ENCODE measurements around the gene ARHGAP33. TPM values are rescaled to one million over a fixed set of nuclear protein-coding genes. Genes with fewer than 3 reads are reported as not detected.

ARHGAP33 gene
- total and polyA plus RNA-seq, 2 of the 8 experiments (the other 6 are each of a cell fraction or from before 2014, with no cell fraction given): 6.5 to 25.2 TPM

- Histone ChIP-seq H2BK15ac (ENCODE audit: low read length) (no peak overlapping the region), H3K18ac (ENCODE audit: extremely low read depth, low read length) (no peak overlapping the region), H3K9ac (replicated peaks in 1 of 4; ENCODE audit: extremely low read depth in 1 of 4, low read depth in 3 of 4, low read length in 3 of 4) (no peak overlapping the region), H2BK12ac (ENCODE audit: low read depth, low read length) (no peak overlapping the region), H3K36me3 (ENCODE audit: control insufficient read depth in 2 of 4, insufficient read depth in 4 of 4, low read length in 3 of 4) (no peaks in the 10 kb centered on the region), H3K79me1 (ENCODE audit: low read depth, low read length) (no peaks in the 10 kb centered on the region), H3K23ac (ENCODE audit: insufficient read length) (no peak overlapping the region), H3K4me3 (ENCODE audit: extremely low read depth in 1 of 4, insufficient read depth in 2 of 4, low read depth in 3 of 4, low read length in 4 of 4) (no peak overlapping the region), H3K27ac (ENCODE audit: low read depth, low read length) (no peak overlapping the region), H3K14ac (ENCODE audit: insufficient read length) (no peak overlapping the region), H3K9me3 (ENCODE audit: insufficient read depth in 2 of 2, low read depth in 1 of 2, low read length in 1 of 2) (no peaks in the 10 kb centered on the region), H2BK120ac (replicated peaks; ENCODE audit: low read depth, low read length) (no peak overlapping the region), H4K91ac (replicated peaks; ENCODE audit: insufficient read length, low read length) (no peak overlapping the region), H3K56ac (replicated peaks; ENCODE audit: insufficient read length, low read depth, low read length) (no peak overlapping the region), H2AK5ac (ENCODE audit: low read depth, low read length) (no peak overlapping the region), H2AFZ (ENCODE audit: low read length) (no peak overlapping the region), H3K4ac (replicated peaks; ENCODE audit: insufficient read length, low read depth, low read length) (no peak overlapping the region), H3K4me1 (replicated peaks in 1 of 4; ENCODE audit: control insufficient read depth in 3 of 4, insufficient read depth in 4 of 4, low read length in 3 of 4) (peaks cover 0 to 2% (median 0%) of the 10 kb centered on the region in 4 experiments; a peak in 2 of 7 replicates), H4K20me1 (replicated peaks in 1 of 2; ENCODE audit: control insufficient read depth in 1 of 2, insufficient read depth in 2 of 2, low read length in 2 of 2) (no peaks in the 10 kb centered on the region), H2BK5ac (ENCODE audit: low read depth, low read length) (no peak overlapping the region), H2BK20ac (ENCODE audit: low read length) (no peak overlapping the region; the same call in 1 of the 2 replicates), H3K79me2 (ENCODE audit: control insufficient read depth in 1 of 2, insufficient read depth in 2 of 2, low read length in 2 of 2) (no peaks in the 10 kb centered on the region), H4K5ac (ENCODE audit: insufficient read length, low read depth, low read length) (no peak overlapping the region), H3K27me3 (replicated peaks in 1 of 4; ENCODE audit: control insufficient read depth in 3 of 4, extremely low read depth in 1 of 4, insufficient read depth in 3 of 4, low read length in 3 of 4) (no peaks in the 10 kb centered on the region; a peak in 1 of 7 replicates), H4K8ac (ENCODE audit: extremely low read depth, insufficient read depth, low read length) (no peak overlapping the region), H3K23me2 (ENCODE audit: low read depth, low read length) (no peaks in the 10 kb centered on the region), H3K4me2 (ENCODE audit: insufficient read depth in 1 of 2, low read depth in 2 of 2, low read length in 2 of 2) (no peak overlapping the region)
- DNase-seq (ENCODE audit: low read depth in 1 of 2, low spot score in 2 of 2) (no peak), FAIRE-seq (no peak)
- 81% methylated on average over 5 of the region's 5 CpGs; no CpG with 5 or more reads in 1 of the 2 experiments for WGBS, 2 experiments (ENCODE audit: extremely low coverage in 1 of 2, insufficient coverage in 1 of 2, insufficient read length in 1 of 2, insufficient replicate concordance in 2 of 2, low coverage in 1 of 2, low lambda C conversion rate in 2 of 2, missing lambda C conversion rate in 1 of 2)
- TF ChIP-seq SIX5 (IDR thresholded peaks at IDR 0.05; ENCODE audit: low read depth, low read length) (no peak), E2F6 (IDR thresholded peaks at IDR 0.05) (no peak), GABPA (IDR thresholded peaks at IDR 0.05; ENCODE audit: borderline replicate concordance, insufficient read depth, low read length) (no peak), YY1 (IDR thresholded peaks at IDR 0.05; ENCODE audit: low read depth, low read length) (no peak), RNF2 (IDR thresholded peaks at IDR 0.05; ENCODE audit: borderline replicate concordance, low read depth, low read length, missing control alignments, poor library complexity, severe bottlenecking) (no peak), EGR1 (IDR thresholded peaks at IDR 0.05; ENCODE audit: borderline replicate concordance, low read depth, low read length) (no peak), ATF3 (IDR thresholded peaks at IDR 0.05; ENCODE audit: insufficient read depth, low read depth, low read length) (no peak), SP4 (IDR thresholded peaks at IDR 0.05; ENCODE audit: low read length) (no peak), HDAC6 (IDR thresholded peaks at IDR 0.05; ENCODE audit: low read depth, low read length) (no peak)
- CTCF ChIA-PET (ENCODE audit: partially characterized antibody): interaction anchor here (2.3 kb wide), 1 partner anchor 14 kb away, joined by 7 read pairs; no protein-coding TSS in a partner anchor
- POLR2A ChIA-PET (ENCODE audit: partially characterized antibody): no interaction called here
Measured at GRCh38 chr19:35805526-35806102, 30.2 kb downstream of the ARHGAP33 start.
